Testis (tissue), 3 donors: ENCODE measurements around the gene GCNT1. TPM values are rescaled to one million over a fixed set of nuclear protein-coding genes. Genes with fewer than 3 reads are reported as not detected.
"Not testable (repeated sequence)": the region's sequence is repeated elsewhere in the genome, so short reads cannot be mapped to it uniquely, and the experiment has no call there.

ENCODE experiments used
- DNase-seq: peaks from one replicate; pipeline ENCODE4 v3.0.0-alpha.2; 2019
- H3K27ac ChIP-seq, 2 donors: fragments of 200-600 bp; sonication (generic); one replicate each; pipeline ENCODE4 v1.5.1; 2019
- H3K27me3 ChIP-seq: fragments of 200-600 bp; sonication (generic); one replicate; pipeline ENCODE4 v1.5.1; 2019
- H3K36me3 ChIP-seq: fragments of 200-600 bp; sonication (generic); one replicate; pipeline ENCODE4 v1.5.1; 2017; ENCODE audit warnings: low read depth; ENCODE audit errors: missing control alignments
- H3K4me1 ChIP-seq: fragments of 200-600 bp; sonication (generic); one replicate; pipeline ENCODE4 v1.5.1; 2019
- H3K4me3 ChIP-seq, 2 donors: fragments of 200-600 bp; sonication (generic); one replicate each; pipeline ENCODE4 v1.5.1; 2017 to 2019
- H3K9me3 ChIP-seq: fragments of 200-600 bp; sonication (generic); one replicate; pipeline ENCODE4 v1.5.1; 2017
- CTCF ChIP-seq, 3 experiments: fragments of 450-650 bp in 2 of 3; fragments of 200-600 bp in 1 of 3; sonication (generic) in 1 of 3; IDR thresholded peaks; one replicate each; pipeline ENCODE4 v1.5.1; 2016 to 2019; ENCODE audit warnings: antibody characterized with exemption in 3 of 3, mild to moderate bottlenecking in 2 of 3, moderate library complexity in 1 of 3
- POLR2A ChIP-seq: fragments of 450-650 bp; IDR thresholded peaks from one replicate; pipeline ENCODE4 v1.6.1; 2017; ENCODE audit warnings: antibody characterized with exemption, mild to moderate bottlenecking, moderate library complexity
- WGBS, 2 donors: methylation state at CpG; one replicate each; pipeline ENCODE4 v1.1.5; 2018; 5-methylcytosine and 5-hydroxymethylcytosine counted together
- intact Hi-C: fragments of 100-400 bp; cut with DNase I; formaldehyde crosslinking; loops from one replicate; pipeline ENCODE4 v1.15.1; 2023; ENCODE audit warnings: low total_unique reads
- polyA plus RNA-seq: library from polyadenylated mRNA; stranded (reverse); fragments of 350-450 nt; fragmentation: Illumina TruSeq; extraction: RNeasy Lipid Tissue Mini Kit (QIAGEN cat#74804); gene quantifications from one replicate; pipeline ENCODE4 v1.2.3, GENCODE V29; 2014; ENCODE audit warnings: low read depth, low replicate concordance; ENCODE audit not compliant: insufficient read depth
- total RNA-seq, 2 donors: library from RNA; depleted of rRNA; stranded (reverse); fragments of >200 nt; gene quantifications; one replicate each; pipeline ENCODE4 v1.2.3, GENCODE V29; 2016

Gene GCNT1
- total and polyA plus RNA-seq, 3 donors from 2014 or later: 2.1 to 7.5 (median 6.0) TPM

- WGBS, 2 donors: 91 to 95% methylated on average over 10 of the region's 10 CpGs
These were observed 19.2 kb downstream of the GCNT1 start for GRCh38 chr9:76478226-76478625.

GRCh38 chr9:76479337-76479736, 20.4 kb downstream of the GCNT1 start:
- H3K4me3 ChIP-seq, H3K36me3 ChIP-seq, H3K27me3 ChIP-seq, H3K9me3 ChIP-seq, intact Hi-C loops, H3K4me1 ChIP-seq, H3K27ac ChIP-seq, DNase-seq: not testable (repeated sequence)
- WGBS, 2 donors: 91 to 97% methylated on average over 2 of the region's 2 CpGs

More at GRCh38 chr9:76478226-76478625, 19.2 kb downstream of the GCNT1 start:
- Histone ChIP-seq H3K4me3 (no peak overlapping the region), H3K27me3 (no peaks in the 10 kb centered on the region), H3K36me3 (no peaks in the 10 kb centered on the region), H3K9me3 (no peaks in the 10 kb centered on the region), H3K4me1 (no peaks in the 10 kb centered on the region), H3K27ac (no peak overlapping the region)
- no peak for DNase-seq
- no peak for TF ChIP-seq POLR2A
- TF ChIP-seq CTCF (IDR thresholded peaks at IDR 0.05): no peak
- intact Hi-C loops: no loop called here

- no peak overlapping the region for H3K4me3 ChIP-seq
- 84% methylated on average over 2 of the region's 2 CpGs for WGBS, 2 donors
- H3K4me1 ChIP-seq: no peaks in the 10 kb centered on the region
- no peaks in the 10 kb centered on the region for H3K27me3 ChIP-seq
- no peak overlapping the region for H3K27ac ChIP-seq
- TF ChIP-seq POLR2A: no peak
- TF ChIP-seq CTCF (IDR thresholded peaks at IDR 0.05): no peak
- intact Hi-C loops: no loop called here
- no peak for DNase-seq
- no peaks in the 10 kb centered on the region for H3K9me3 ChIP-seq
- H3K36me3 ChIP-seq: no peaks in the 10 kb centered on the region
These were observed 27.2 kb downstream of the GCNT1 start for GRCh38 chr9:76486151-76486550.

GRCh38 chr9:76490249-76490990, 31.4 kb downstream of the GCNT1 start:
- no peaks in the 10 kb centered on the region for H3K4me1 ChIP-seq
- DNase-seq: no peak
- H3K4me3 ChIP-seq: no peak overlapping the region
- no peaks in the 10 kb centered on the region for H3K9me3 ChIP-seq
- no peak for TF ChIP-seq CTCF (IDR thresholded peaks at IDR 0.05)
- TF ChIP-seq POLR2A: no peak
- intact Hi-C loops: no loop called here
- WGBS, 2 donors: 93 to 94% methylated on average over 6 of the region's 6 CpGs
- no peaks in the 10 kb centered on the region for H3K36me3 ChIP-seq
- H3K27ac ChIP-seq: no peak overlapping the region
- H3K27me3 ChIP-seq: no peaks in the 10 kb centered on the region

- H3K27me3 ChIP-seq, DNase-seq, H3K27ac ChIP-seq, H3K9me3 ChIP-seq, H3K36me3 ChIP-seq, H3K4me1 ChIP-seq, intact Hi-C loops, H3K4me3 ChIP-seq: not testable (repeated sequence)
- 83 to 100% methylated on average over 1 of the region's 1 CpG for WGBS, 2 donors
These were observed 32.1 kb downstream of the GCNT1 start for GRCh38 chr9:76491056-76491455.

- WGBS, 2 donors: 66% methylated on average over 1 of the region's 1 CpG; no CpG with 5 or more reads in 1 of the 2 donors
- DNase-seq, H3K4me1 ChIP-seq, H3K4me3 ChIP-seq, H3K9me3 ChIP-seq, H3K36me3 ChIP-seq, intact Hi-C loops, H3K27ac ChIP-seq, H3K27me3 ChIP-seq: not testable (repeated sequence)
These were observed 34.5 kb downstream of the GCNT1 start for GRCh38 chr9:76493496-76493895.
